NT2/D1 (cell line): ENCODE data around the gene SLC1A1.
"Not testable (repeated sequence)": the region's sequence is repeated elsewhere in the genome, so short reads cannot be mapped to it uniquely, and the experiment has no call there.

ENCODE experiments used
- DNase-seq: peaks from one replicate; pipeline ENCODE4 v3.0.0-alpha.2; 2011; ENCODE audit warnings: low read depth, low spot score
- H3K27me3 ChIP-seq: 2 replicates; pipeline ENCODE4 v1.6.0; 2011; ENCODE audit warnings: mild to moderate bottlenecking; ENCODE audit not compliant: insufficient read length, insufficient read depth
- H3K36me3 ChIP-seq: 2 replicates; pipeline ENCODE4 v1.6.1; 2011; ENCODE audit warnings: mild to moderate bottlenecking, low read length, mixed read lengths; ENCODE audit not compliant: insufficient read depth, insufficient read length
- H3K4me1 ChIP-seq: 2 replicates; pipeline ENCODE4 v1.5.1; 2011; ENCODE audit not compliant: insufficient read depth, insufficient read length
- H3K4me3 ChIP-seq: 2 replicates; pipeline ENCODE4 v1.5.1; 2011; ENCODE audit warnings: low read depth; ENCODE audit not compliant: insufficient read length
- H3K9ac ChIP-seq: 2 replicates; pipeline ENCODE4 v1.6.0; 2011; ENCODE audit warnings: low read depth; ENCODE audit not compliant: insufficient read length
- H3K9me3 ChIP-seq: 2 replicates; pipeline ENCODE4 v1.5.1; 2011; ENCODE audit warnings: mild to moderate bottlenecking, low read length; ENCODE audit not compliant: insufficient read depth
- SUZ12 ChIP-seq: IDR thresholded peaks from 2 replicates; pipeline ENCODE4 v1.6.1; 2011; ENCODE audit not compliant: insufficient read length, insufficient read depth; ENCODE audit errors: extremely low read depth
- YY1 ChIP-seq: IDR thresholded peaks from 2 replicates; pipeline ENCODE4 v1.6.1; 2011; ENCODE audit not compliant: insufficient read length, insufficient read depth
- ZNF274 ChIP-seq: IDR thresholded peaks from 2 replicates; pipeline ENCODE4 v1.6.1; 2011; ENCODE audit warnings: mild to moderate bottlenecking, low read depth, low read length

SLC1A1 gene

DNA sequence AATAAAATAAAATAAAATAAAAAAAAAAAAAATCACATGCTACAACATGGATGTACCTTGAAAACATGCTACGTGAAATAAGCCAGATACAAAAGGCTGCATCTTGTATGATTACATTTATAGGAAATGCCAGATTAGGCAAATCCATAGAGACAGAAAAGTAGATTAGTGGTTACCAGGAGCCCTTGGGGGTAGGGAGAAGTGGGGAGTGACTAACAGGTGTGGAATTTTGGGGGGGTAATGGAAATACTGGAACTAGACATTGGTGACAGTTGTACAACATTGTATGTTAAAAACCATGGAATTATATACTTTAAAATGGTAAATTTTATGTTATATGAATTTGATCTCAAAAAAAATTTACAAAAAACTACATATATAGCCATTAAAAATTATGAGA lies 47.3 kb downstream of the SLC1A1 start:
- TF ChIP-seq ZNF274 (no peak), SUZ12 (no peak), YY1 (no peak)
- no peaks in the 10 kb centered on the region for H3K4me1 ChIP-seq
- H3K9me3 ChIP-seq: peaks cover 11% of the 10 kb centered on the region; the same call in 1 of the 2 replicates
- DNase-seq: no peak
- H3K36me3 ChIP-seq: no peaks in the 10 kb centered on the region
- no peaks in the 10 kb centered on the region for H3K27me3 ChIP-seq
- H3K4me3 ChIP-seq: no peak overlapping the region
- no peak overlapping the region for H3K9ac ChIP-seq

GRCh38 chr9:4538107-4538506 lies 47.8 kb downstream of the SLC1A1 start:
- no peak for DNase-seq
- TF ChIP-seq SUZ12: no peak
- TF ChIP-seq ZNF274: no peak
- TF ChIP-seq YY1: no peak
- no peaks in the 10 kb centered on the region for H3K4me1 ChIP-seq
- no peaks in the 10 kb centered on the region for H3K27me3 ChIP-seq
- H3K4me3 ChIP-seq: no peak overlapping the region
- no peaks in the 10 kb centered on the region for H3K36me3 ChIP-seq
- peaks cover 11% of the 10 kb centered on the region; the same call in 1 of the 2 replicates for H3K9me3 ChIP-seq
- no peak overlapping the region for H3K9ac ChIP-seq

GRCh38 chr9:4538621-4539020 lies 48.4 kb downstream of the SLC1A1 start:
- Histone ChIP-seq H3K9ac (no peak overlapping the region), H3K4me3 (no peak overlapping the region), H3K27me3 (no peaks in the 10 kb centered on the region), H3K36me3 (no peaks in the 10 kb centered on the region), H3K4me1 (no peaks in the 10 kb centered on the region), H3K9me3 (peaks cover 11% of the 10 kb centered on the region; the same call in 1 of the 2 replicates)
- TF ChIP-seq YY1 (no peak), ZNF274 (no peak), SUZ12 (no peak)
- DNase-seq: no peak

GRCh38 chr9:4540425-4540824 lies 50.2 kb downstream of the SLC1A1 start:
- TF ChIP-seq SUZ12 (no peak), ZNF274 (no peak), YY1 (no peak)
- no peak overlapping the region for H3K9ac ChIP-seq
- no peaks in the 10 kb centered on the region for H3K4me1 ChIP-seq
- no peaks in the 10 kb centered on the region for H3K36me3 ChIP-seq
- no peaks in the 10 kb centered on the region for H3K27me3 ChIP-seq
- peaks cover 11% of the 10 kb centered on the region; the same call in 1 of the 2 replicates for H3K9me3 ChIP-seq
- no peak for DNase-seq
- H3K4me3 ChIP-seq: no peak overlapping the region

DNA sequence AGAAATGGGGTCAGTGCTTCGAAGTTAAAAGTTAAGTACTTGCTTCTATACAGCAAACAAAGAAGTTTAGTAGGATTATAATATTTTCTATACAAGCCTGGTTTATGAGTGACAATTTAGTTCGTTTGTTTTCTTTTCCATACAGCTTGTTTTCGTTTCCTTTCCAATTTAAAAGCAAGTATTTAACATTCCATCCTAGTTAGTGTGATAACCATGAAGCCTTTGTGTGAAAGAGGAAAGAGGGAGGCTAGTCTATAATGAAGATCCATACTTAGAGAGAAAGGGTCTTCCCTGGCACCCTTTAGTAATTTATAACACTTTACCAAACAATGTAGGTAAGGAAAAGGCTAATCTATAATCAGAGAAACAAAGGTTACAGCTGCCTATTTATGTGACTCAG lies 51.0 kb downstream of the SLC1A1 start:
- H3K9ac ChIP-seq: no peak overlapping the region
- no peaks in the 10 kb centered on the region for H3K36me3 ChIP-seq
- no peaks in the 10 kb centered on the region for H3K27me3 ChIP-seq
- H3K9me3 ChIP-seq: peaks cover 11% of the 10 kb centered on the region; the same call in 1 of the 2 replicates
- no peaks in the 10 kb centered on the region for H3K4me1 ChIP-seq
- DNase-seq: no peak
- TF ChIP-seq YY1 (no peak), ZNF274 (no peak), SUZ12 (no peak)
- no peak overlapping the region for H3K4me3 ChIP-seq

DNA sequence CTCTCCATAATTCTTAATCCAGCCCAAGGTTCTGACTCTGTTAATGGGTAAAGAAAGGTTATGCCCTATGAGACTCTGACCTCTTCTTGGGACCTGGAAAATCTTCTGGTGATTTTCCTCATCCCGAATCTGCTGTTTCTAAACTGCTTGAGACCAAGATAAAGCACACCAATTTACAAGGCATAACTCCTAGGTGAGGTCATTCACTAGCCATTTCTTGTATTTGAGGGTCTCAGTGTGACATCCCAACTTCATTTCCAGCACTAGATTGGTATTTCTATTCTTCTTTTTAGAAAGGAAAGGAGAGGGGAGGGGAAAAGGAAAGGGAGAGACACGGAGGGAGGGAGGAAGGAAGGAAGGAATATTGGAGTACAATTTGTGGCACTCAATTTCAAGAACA lies 51.6 kb downstream of the SLC1A1 start:
- peaks cover 11% of the 10 kb centered on the region; the same call in 1 of the 2 replicates for H3K9me3 ChIP-seq
- peak; percentile 47 for DNase-seq
- TF ChIP-seq YY1: no peak
- no peak for TF ChIP-seq SUZ12
- no peak for TF ChIP-seq ZNF274
- H3K36me3 ChIP-seq: no peaks in the 10 kb centered on the region
- H3K27me3 ChIP-seq: no peaks in the 10 kb centered on the region
- H3K4me3 ChIP-seq: no peak overlapping the region
- no peak overlapping the region for H3K9ac ChIP-seq
- no peaks in the 10 kb centered on the region for H3K4me1 ChIP-seq

- not testable (repeated sequence) for DNase-seq, H3K9me3 ChIP-seq, H3K27me3 ChIP-seq, H3K4me3 ChIP-seq, H3K36me3 ChIP-seq, H3K4me1 ChIP-seq, H3K9ac ChIP-seq
Observed at GRCh38 chr9:4544714-4545113, 54.4 kb downstream of the SLC1A1 start.

- H3K36me3 ChIP-seq: no peaks in the 10 kb centered on the region
- H3K9me3 ChIP-seq: no peaks in the 10 kb centered on the region
- H3K9ac ChIP-seq: no peak overlapping the region
- peaks cover 3% of the 10 kb centered on the region for H3K4me1 ChIP-seq
- H3K4me3 ChIP-seq: no peak overlapping the region
- no peaks in the 10 kb centered on the region for H3K27me3 ChIP-seq
- TF ChIP-seq ZNF274 (no peak), SUZ12 (no peak), YY1 (no peak)
- no peak for DNase-seq
Observed at GRCh38 chr9:4547016-4547415, 56.7 kb downstream of the SLC1A1 start.
